SJSA1 (cell line): Measurements from ENCODE around the gene PLXNA4. TPM values are rescaled to one million over a fixed set of nuclear protein-coding genes. Genes with fewer than 3 reads are reported as not detected.

ENCODE experiments used
- DNase-seq, 2 experiments: peaks; one replicate each; pipeline ENCODE4 v3.0.0-alpha.2; 2015 to 2020; ENCODE audit warnings: low spot score in 2 of 2, low read depth in 1 of 2
- H3K27ac ChIP-seq: fragments of 250-450 bp; sonication (Bioruptor Pico); 2 replicates; pipeline ENCODE4 v1.5.1; 2020; ENCODE audit warnings: mild to moderate bottlenecking, moderate library complexity
- H3K27me3 ChIP-seq: fragments of 250-450 bp; sonication (Bioruptor Pico); replicated peaks from 2 replicates; pipeline ENCODE4 v1.5.1; 2020; ENCODE audit warnings: mild to moderate bottlenecking, moderate library complexity
- H3K36me3 ChIP-seq: fragments of 250-450 bp; sonication (Bioruptor Pico); 2 replicates; pipeline ENCODE4 v1.5.1; 2020; ENCODE audit warnings: mild to moderate bottlenecking
- H3K4me1 ChIP-seq: fragments of 250-450 bp; sonication (Bioruptor Pico); replicated peaks from 2 replicates; pipeline ENCODE4 v1.6.1; 2021; ENCODE audit warnings: mild to moderate bottlenecking
- H3K4me3 ChIP-seq: fragments of 250-450 bp; sonication (Bioruptor Pico); 2 replicates; pipeline ENCODE4 v1.5.1; 2020; ENCODE audit warnings: mild to moderate bottlenecking
- H3K9me3 ChIP-seq: fragments of 250-450 bp; sonication (Bioruptor Pico); replicated peaks from 2 replicates; pipeline ENCODE4 v1.5.1; 2020; ENCODE audit warnings: mild to moderate bottlenecking
- total RNA-seq: library from RNA; depleted of rRNA; stranded (reverse); fragments of >200 nt; shearing (Covaris generic); gene quantifications from 2 replicates; pipeline ENCODE4 v1.2.3, GENCODE V29; 2014

PLXNA4 gene
- total RNA-seq, 1 experiment from 2014 or later, result not detected

- Histone ChIP-seq H3K36me3 (no peaks in the 10 kb centered on the region), H3K9me3 (no peaks in the 10 kb centered on the region), H3K4me1 (no peaks in the 10 kb centered on the region), H3K4me3 (no peak overlapping the region), H3K27ac (no peak overlapping the region), H3K27me3 (no peaks in the 10 kb centered on the region)
- no peak for DNase-seq
These were observed 159.0 kb downstream of the PLXNA4 start for GRCh38 chr7:132417103-132417906.

- no peaks in the 10 kb centered on the region for H3K36me3 ChIP-seq
- H3K4me1 ChIP-seq, result no peaks in the 10 kb centered on the region
- no peaks in the 10 kb centered on the region for H3K27me3 ChIP-seq
- no peak for DNase-seq
- H3K27ac ChIP-seq, result no peak overlapping the region
- no peaks in the 10 kb centered on the region for H3K9me3 ChIP-seq
- no peak overlapping the region for H3K4me3 ChIP-seq
These were observed 159.9 kb downstream of the PLXNA4 start for GRCh38 chr7:132416395-132416794.

GRCh38 chr7:132415259-132415658 is 161.0 kb downstream of the PLXNA4 start:
- no peaks in the 10 kb centered on the region for H3K27me3 ChIP-seq
- no peaks in the 10 kb centered on the region for H3K4me1 ChIP-seq
- DNase-seq, result no peak
- no peaks in the 10 kb centered on the region for H3K9me3 ChIP-seq
- no peak overlapping the region for H3K27ac ChIP-seq
- no peaks in the 10 kb centered on the region for H3K36me3 ChIP-seq
- H3K4me3 ChIP-seq, result no peak overlapping the region

- no peaks in the 10 kb centered on the region for H3K9me3 ChIP-seq
- no peak overlapping the region for H3K4me3 ChIP-seq
- H3K4me1 ChIP-seq, result no peaks in the 10 kb centered on the region
- H3K27me3 ChIP-seq, result no peaks in the 10 kb centered on the region
- H3K36me3 ChIP-seq, result no peaks in the 10 kb centered on the region
- DNase-seq, result no peak
- no peak overlapping the region for H3K27ac ChIP-seq
These were observed 161.4 kb downstream of the PLXNA4 start for GRCh38 chr7:132414857-132415256.

- Histone ChIP-seq H3K27me3 (no peaks in the 10 kb centered on the region), H3K27ac (no peak overlapping the region), H3K4me3 (no peak overlapping the region), H3K9me3 (no peaks in the 10 kb centered on the region), H3K4me1 (no peaks in the 10 kb centered on the region), H3K36me3 (no peaks in the 10 kb centered on the region)
- DNase-seq, result no peak
These were observed 163.8 kb downstream of the PLXNA4 start for GRCh38 chr7:132412435-132412834.

- H3K36me3 ChIP-seq, result no peaks in the 10 kb centered on the region
- no peak overlapping the region for H3K27ac ChIP-seq
- no peak for DNase-seq
- H3K27me3 ChIP-seq, result no peaks in the 10 kb centered on the region
- no peaks in the 10 kb centered on the region for H3K4me1 ChIP-seq
- H3K9me3 ChIP-seq, result no peaks in the 10 kb centered on the region
- H3K4me3 ChIP-seq, result no peak overlapping the region
These were observed 165.3 kb downstream of the PLXNA4 start for GRCh38 chr7:132410861-132411541.

DNA sequence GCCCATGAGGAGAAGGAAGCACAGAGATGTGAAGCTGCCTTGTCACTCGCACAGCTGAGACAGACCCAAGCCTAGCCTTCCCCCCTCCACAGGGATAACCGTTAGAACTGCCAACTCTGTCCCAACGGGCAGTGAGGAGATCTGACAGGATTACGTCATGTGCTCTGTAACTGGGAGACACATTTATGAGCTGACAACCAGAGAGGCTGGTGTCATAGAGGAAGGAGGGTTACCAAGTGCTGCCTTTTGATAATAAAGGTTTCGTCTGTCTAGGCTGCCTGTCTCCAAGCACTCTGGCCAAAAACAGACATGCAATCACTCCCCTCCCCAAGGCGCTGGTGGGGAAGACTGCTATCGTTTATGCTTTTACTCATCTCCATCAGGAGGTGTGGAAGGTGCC is 165.9 kb downstream of the PLXNA4 start:
- Histone ChIP-seq H3K4me1 (no peaks in the 10 kb centered on the region), H3K9me3 (no peaks in the 10 kb centered on the region), H3K4me3 (no peak overlapping the region), H3K27me3 (no peaks in the 10 kb centered on the region), H3K27ac (no peak overlapping the region), H3K36me3 (no peaks in the 10 kb centered on the region)
- DNase-seq, result no peak

DNA sequence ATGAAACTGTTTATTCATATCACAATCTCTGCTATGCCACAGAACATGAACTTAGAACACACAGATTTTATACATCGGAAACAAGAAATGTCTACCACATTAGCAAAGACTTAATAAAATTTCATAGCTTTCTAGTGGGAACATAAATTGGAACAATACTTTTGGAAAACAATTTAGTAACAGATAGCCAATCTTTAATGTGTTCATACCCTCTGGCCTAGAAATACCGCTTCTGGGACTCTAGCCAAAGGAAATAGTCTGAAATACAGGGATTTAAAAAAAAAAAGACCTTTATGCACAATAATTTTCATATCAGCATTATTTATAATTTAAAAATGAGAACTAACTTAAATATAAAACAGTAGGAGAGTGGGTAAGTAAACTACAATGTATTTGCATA is 168.5 kb downstream of the PLXNA4 start:
- no peak for DNase-seq
- Histone ChIP-seq H3K9me3 (no peaks in the 10 kb centered on the region), H3K27me3 (no peaks in the 10 kb centered on the region), H3K36me3 (no peaks in the 10 kb centered on the region), H3K27ac (no peak overlapping the region), H3K4me3 (no peak overlapping the region), H3K4me1 (no peaks in the 10 kb centered on the region)

- Histone ChIP-seq H3K4me1 (no peaks in the 10 kb centered on the region), H3K36me3 (no peaks in the 10 kb centered on the region), H3K9me3 (no peaks in the 10 kb centered on the region), H3K27me3 (no peaks in the 10 kb centered on the region), H3K27ac (no peak overlapping the region), H3K4me3 (no peak overlapping the region)
- no peak for DNase-seq
These were observed 170.2 kb downstream of the PLXNA4 start for GRCh38 chr7:132406039-132406438.

GRCh38 chr7:132404261-132404660 is 172.0 kb downstream of the PLXNA4 start:
- no peak for DNase-seq
- Histone ChIP-seq H3K27ac (no peak overlapping the region), H3K27me3 (no peaks in the 10 kb centered on the region), H3K4me3 (no peak overlapping the region), H3K9me3 (no peaks in the 10 kb centered on the region), H3K36me3 (no peaks in the 10 kb centered on the region), H3K4me1 (no peaks in the 10 kb centered on the region)

DNA sequence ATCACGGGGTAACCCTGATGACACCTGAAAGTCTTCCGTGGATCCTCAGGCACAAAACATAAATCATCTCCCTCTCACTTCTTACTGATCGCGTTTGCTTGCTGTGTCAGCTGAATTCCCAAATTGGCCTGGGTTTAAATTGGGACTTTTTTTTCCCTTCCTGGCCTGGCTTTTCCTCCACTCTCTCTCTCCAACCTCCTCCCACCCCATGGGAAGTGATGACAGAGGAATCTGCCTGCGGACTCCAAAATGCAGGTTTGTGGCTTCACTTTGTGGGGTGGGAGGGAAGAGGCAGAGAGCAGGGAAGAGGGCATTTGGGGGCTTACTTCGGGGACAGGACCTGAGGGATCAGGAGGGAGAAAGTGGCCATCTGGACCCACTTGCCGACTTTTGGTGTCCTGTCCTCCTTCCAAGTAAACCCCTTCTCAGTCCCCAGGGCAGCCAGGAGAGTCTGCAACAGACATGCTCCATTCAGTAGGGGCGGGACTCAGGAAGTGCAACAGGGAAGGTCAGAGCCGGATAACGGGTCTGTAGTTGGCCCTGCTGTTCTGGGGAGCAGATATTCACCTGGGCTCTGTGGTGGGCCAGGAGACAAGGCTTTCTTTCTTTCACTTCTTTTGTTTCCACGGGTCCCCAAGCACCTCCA is 172.7 kb downstream of the PLXNA4 start:
- no peaks in the 10 kb centered on the region for H3K9me3 ChIP-seq
- no peak overlapping the region for H3K27ac ChIP-seq

DNA sequence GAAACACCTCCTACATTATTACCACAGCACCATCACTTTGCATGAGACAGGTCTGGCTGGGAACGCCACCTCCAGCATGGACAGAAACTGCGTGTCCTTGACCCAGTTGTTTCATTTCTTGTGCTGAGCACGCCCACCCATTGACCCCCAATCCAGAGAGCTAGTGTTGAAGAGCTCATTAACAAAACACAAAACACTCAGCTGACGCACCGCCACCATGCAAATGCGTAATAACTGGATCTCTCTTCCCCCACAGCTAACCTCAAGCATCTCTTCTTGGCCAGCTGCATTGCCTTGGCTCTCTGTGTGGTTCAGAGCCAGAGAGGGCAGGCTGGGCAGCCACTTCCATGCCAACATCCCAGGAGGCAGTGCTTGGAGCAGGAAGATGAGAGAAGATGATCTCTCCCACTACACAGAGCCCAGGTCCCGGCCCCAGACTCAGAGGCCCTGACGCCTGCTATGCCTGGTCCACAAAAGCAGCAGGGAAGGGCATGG is 173.5 kb downstream of the PLXNA4 start:
- Histone ChIP-seq H3K36me3 (no peaks in the 10 kb centered on the region), H3K9me3 (no peaks in the 10 kb centered on the region), H3K27ac (no peak overlapping the region), H3K4me1 (no peaks in the 10 kb centered on the region), H3K27me3 (no peaks in the 10 kb centered on the region), H3K4me3 (no peak overlapping the region)
- DNase-seq, result no peak

More for the DNA sequence above, 172.7 kb downstream of the PLXNA4 start:
- Histone ChIP-seq H3K36me3 (no peaks in the 10 kb centered on the region), H3K4me1 (no peaks in the 10 kb centered on the region), H3K4me3 (no peak overlapping the region), H3K27me3 (no peaks in the 10 kb centered on the region)
- DNase-seq, result no peak

GRCh38 chr7:132402096-132402495 is 174.2 kb downstream of the PLXNA4 start:
- no peaks in the 10 kb centered on the region for H3K36me3 ChIP-seq
- no peak overlapping the region for H3K4me3 ChIP-seq
- no peaks in the 10 kb centered on the region for H3K27me3 ChIP-seq
- DNase-seq, result no peak
- H3K27ac ChIP-seq, result no peak overlapping the region
- H3K4me1 ChIP-seq, result no peaks in the 10 kb centered on the region
- no peaks in the 10 kb centered on the region for H3K9me3 ChIP-seq

GRCh38 chr7:132400561-132401142 is 175.6 kb downstream of the PLXNA4 start:
- H3K27ac ChIP-seq, result no peak overlapping the region

More at GRCh38 chr7:132400561-132401142, 175.6 kb downstream of the PLXNA4 start:
- Histone ChIP-seq H3K4me1 (no peaks in the 10 kb centered on the region), H3K36me3 (no peaks in the 10 kb centered on the region), H3K9me3 (no peaks in the 10 kb centered on the region), H3K27me3 (no peaks in the 10 kb centered on the region), H3K4me3 (no peak overlapping the region)
- DNase-seq, result no peak
